Kidney epithelial cell (primary cell): ENCODE results near the gene MRPS33. TPM values are rescaled to one million over a fixed set of nuclear protein-coding genes. Genes with fewer than 3 reads are reported as not detected.

Experiments used
- total RNA-seq: library from RNA; depleted of rRNA; stranded (reverse); fragments of >200 nt; gene quantifications from 2 replicates; pipeline ENCODE4 v1.2.3, GENCODE V29; 2015

The MRPS33 gene
- total RNA-seq, 1 donor from 2014 or later: 32.2 TPM

Other genes with a start within 250 kb of the MRPS33 start
- gene BRAF, start 90.0 kb downstream of the MRPS33 start, total RNA-seq: 13.3 and 16.4 TPM in 2 replicates
- gene TMEM178B, start 59.1 kb upstream of the MRPS33 start, total RNA-seq: 5.5 and 9.7 TPM in 2 replicates